HS-5 (cell line): Measurements from ENCODE around the gene SHC3.
A peak's percentile ranks its signal among the peaks of the same experiment; 100 is the strongest.

Source experiments
- DNase-seq: peaks from one replicate; pipeline ENCODE4 v3.0.0-alpha.2; 2012; ENCODE audit warnings: low read depth

The SHC3 gene

GRCh38 chr9:88985616-88986015 is 193.0 kb downstream of the SHC3 start:
- DNase-seq = no peak

GRCh38 chr9:88984543-88984883 is 194.1 kb downstream of the SHC3 start:
- no peak for DNase-seq

GRCh38 chr9:88983865-88984542 is 194.6 kb downstream of the SHC3 start:
- DNase-seq = no peak

- peak; percentile 76 for DNase-seq
These were observed 197.8 kb downstream of the SHC3 start for GRCh38 chr9:88980740-88981203.

GRCh38 chr9:88979791-88980190 is 198.8 kb downstream of the SHC3 start:
- no peak for DNase-seq

GRCh38 chr9:88979021-88979420 is 199.6 kb downstream of the SHC3 start:
- no peak for DNase-seq

- no peak for DNase-seq
These were observed 200.6 kb downstream of the SHC3 start for GRCh38 chr9:88978034-88978433.

- no peak for DNase-seq
These were observed 201.7 kb downstream of the SHC3 start for GRCh38 chr9:88976890-88977257.

GRCh38 chr9:88975966-88976889 is 202.4 kb downstream of the SHC3 start:
- no peak for DNase-seq

GRCh38 chr9:88974641-88975040 is 204.0 kb downstream of the SHC3 start:
- no peak for DNase-seq

GRCh38 chr9:88973281-88974045 is 205.2 kb downstream of the SHC3 start:
- DNase-seq = no peak

GRCh38 chr9:88972401-88972800 is 206.2 kb downstream of the SHC3 start:
- DNase-seq = no peak

GRCh38 chr9:88971131-88971960 is 207.3 kb downstream of the SHC3 start:
- DNase-seq = no peak

- DNase-seq = no peak
These were observed 208.8 kb downstream of the SHC3 start for GRCh38 chr9:88969646-88970373.

- no peak for DNase-seq
These were observed 209.8 kb downstream of the SHC3 start for GRCh38 chr9:88968799-88969198.

GRCh38 chr9:88966894-88967676 is 211.5 kb downstream of the SHC3 start:
- DNase-seq = no peak

GRCh38 chr9:88965473-88965872 is 213.1 kb downstream of the SHC3 start:
- no peak for DNase-seq

- no peak for DNase-seq
These were observed 218.0 kb downstream of the SHC3 start for GRCh38 chr9:88960632-88961031.

- no peak for DNase-seq
These were observed 218.7 kb downstream of the SHC3 start for GRCh38 chr9:88959727-88960469.

- DNase-seq = no peak
These were observed 221.1 kb downstream of the SHC3 start for GRCh38 chr9:88957526-88957925.
